GM10248 (cell line): ENCODE data around the gene REC114.

Source experiments
- CTCF ChIA-PET: fragments of 300-600 bp; sonication (Branson Sonifier 250); formaldehyde crosslinking; extraction: SDS; loops from one replicate; lab custom pipeline; 2021; ENCODE audit warnings: antibody characterized with exemption; lab: Yijun Ruan, JAX
- POLR2A ChIA-PET: fragments of 350-650 bp; sonication (Branson Sonifier 250); formaldehyde crosslinking; extraction: SDS; loops from one replicate; lab custom pipeline; 2020; ENCODE audit warnings: antibody characterized with exemption; lab: Yijun Ruan, JAX
- DNase-seq: peaks from one replicate; pipeline ENCODE4 v3.0.0; 2012; ENCODE audit errors: extremely low spot score
- CTCF ChIP-seq: IDR thresholded peaks from 2 replicates; pipeline ENCODE4 v1.5.1; 2012; ENCODE audit warnings: mild to moderate bottlenecking, low read depth; ENCODE audit errors: extremely low read depth, missing control alignments, control extremely low read depth

Gene REC114

DNA sequence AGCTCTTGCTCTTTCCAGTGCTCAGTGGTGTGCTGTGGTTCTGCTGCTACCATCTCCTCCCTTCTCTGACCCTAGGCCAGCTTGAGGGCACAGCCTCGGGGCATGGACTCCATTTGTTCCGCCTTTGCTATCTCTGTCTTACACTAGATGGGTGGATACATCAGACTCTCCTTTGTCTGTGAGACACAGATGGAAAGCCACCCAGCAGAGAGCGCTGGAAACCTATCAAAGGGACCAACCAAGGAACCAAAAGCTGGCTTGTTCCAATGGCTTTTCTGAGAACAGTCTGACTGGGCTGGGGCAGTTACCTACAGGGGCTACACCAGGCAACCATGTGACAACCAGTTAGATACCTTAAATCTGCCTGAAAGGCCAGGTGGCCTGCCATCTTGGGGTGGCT is 126.4 kb downstream of the REC114 start:
- DNase-seq, result no peak
- ChIA-PET POLR2A (no interaction called here), CTCF (interaction anchor here (1.8 to 3.1 kb wide), 4 partner anchors 10 to 131 kb away, joined by 7 to 13 read pairs (median 12); no protein-coding TSS in a partner anchor)
- no peak for TF ChIP-seq CTCF

DNA sequence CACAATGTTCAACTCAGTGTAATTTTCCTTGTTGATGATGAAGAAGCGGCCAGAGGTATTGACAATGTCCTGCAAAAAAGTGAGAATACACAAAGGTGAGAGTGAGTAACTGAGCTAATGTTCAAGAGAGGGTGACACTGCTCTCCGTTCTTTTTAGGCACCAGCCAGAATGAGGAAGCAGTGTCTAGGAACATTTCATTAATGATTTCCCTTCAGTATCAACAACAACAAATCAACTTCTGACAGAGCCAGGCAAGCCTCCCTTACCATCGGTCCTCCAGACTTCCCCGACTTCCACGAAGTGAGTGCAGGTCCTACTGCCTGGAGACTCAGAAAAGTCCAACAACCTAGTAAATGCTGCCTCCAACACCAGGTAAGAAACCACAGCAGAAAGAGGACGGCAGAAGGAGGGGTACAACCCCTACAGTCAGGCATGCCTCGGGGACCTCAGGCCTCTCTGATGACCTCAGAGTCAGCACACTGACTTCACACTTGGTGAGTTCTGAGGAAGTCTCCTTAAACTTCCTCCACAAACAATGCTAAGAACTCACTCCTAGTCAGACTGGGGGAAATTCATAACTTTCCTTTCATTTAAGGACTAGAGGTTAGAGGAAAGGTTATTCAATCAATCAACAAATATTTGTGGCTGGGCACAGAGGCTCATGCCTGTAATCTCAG is 127.5 kb downstream of the REC114 start:
- CTCF ChIA-PET, result interaction anchor here (1.1 to 3.1 kb wide), 6 partner anchors 9 to 135 kb away, joined by 3 to 13 read pairs (median 12); no protein-coding TSS in a partner anchor
- no peak for DNase-seq
- no peak for TF ChIP-seq CTCF
- POLR2A ChIA-PET, result no interaction called here

GRCh38 chr15:73571346-73571745 is 128.4 kb downstream of the REC114 start:
- TF ChIP-seq CTCF, result no peak
- DNase-seq, result no peak
- ChIA-PET POLR2A (no interaction called here), CTCF (interaction anchor here (0.9 to 2.8 kb wide), 6 partner anchors 10 to 134 kb away, joined by 3 to 13 read pairs (median 8); no protein-coding TSS in a partner anchor)

DNA sequence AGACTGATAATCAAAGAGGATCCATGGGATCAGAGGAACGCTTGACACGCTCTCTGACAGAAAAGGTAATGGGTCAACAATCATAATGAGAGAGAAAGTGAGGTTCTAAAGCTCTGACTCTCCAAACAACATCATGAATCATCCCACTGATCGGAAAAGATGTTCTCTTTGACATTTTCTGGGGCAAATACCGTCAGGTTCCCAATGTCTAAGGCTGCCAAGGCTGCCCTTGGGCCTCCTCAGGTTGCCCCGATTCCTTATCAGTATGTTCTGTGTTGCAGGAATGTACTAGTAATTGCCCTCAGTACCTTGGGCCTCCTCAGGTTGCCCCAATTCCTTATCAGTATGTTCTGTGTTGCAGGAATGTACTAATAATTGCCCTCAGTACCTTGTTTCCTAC is 129.3 kb downstream of the REC114 start:
- DNase-seq, result no peak
- ChIA-PET CTCF (interaction anchor here (1.1 to 2.8 kb wide), 6 partner anchors 11 to 128 kb away, joined by 3 to 13 read pairs (median 8); no protein-coding TSS in a partner anchor), POLR2A (no interaction called here)
- no peak for TF ChIP-seq CTCF

- no peak for TF ChIP-seq CTCF
- ChIA-PET POLR2A (no interaction called here), CTCF (interaction anchor here (1.4 to 1.8 kb wide), 2 partner anchors 64 to 72 kb away, joined by 3 to 7 read pairs; no protein-coding TSS in a partner anchor)
These were observed 130.1 kb downstream of the REC114 start for GRCh38 chr15:73573037-73573436.

DNA sequence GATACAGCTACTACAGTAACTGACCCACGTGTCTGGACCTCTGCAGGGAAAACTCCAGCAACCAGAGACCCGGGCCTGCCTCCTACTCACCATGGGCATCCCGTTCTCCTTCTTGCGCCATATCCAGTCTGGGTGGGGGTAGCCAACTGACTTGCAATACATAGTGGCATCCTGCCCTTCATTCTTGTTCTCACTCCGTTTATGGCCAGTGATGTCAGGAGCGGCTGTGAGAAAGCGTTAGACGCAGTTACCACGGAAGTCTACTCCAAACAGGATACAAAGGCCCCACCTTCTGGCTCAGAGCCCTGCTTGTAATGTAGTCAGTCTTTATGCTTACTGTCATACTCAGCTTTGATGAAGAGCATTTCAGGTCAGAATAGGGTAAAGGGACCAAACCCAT is 130.6 kb downstream of the REC114 start:
- CTCF ChIA-PET, result interaction anchor here (1.4 to 1.8 kb wide), 2 partner anchors 63 to 71 kb away, joined by 3 to 7 read pairs; no protein-coding TSS in a partner anchor
- POLR2A ChIA-PET, result no interaction called here
- no peak for TF ChIP-seq CTCF
- DNase-seq, result no peak

More at GRCh38 chr15:73573037-73573436, 130.1 kb downstream of the REC114 start:
- no peak for DNase-seq
